Hepatocyte (in vitro differentiated cells): ENCODE measurements around the gene USP2. TPM values are rescaled to one million over a fixed set of nuclear protein-coding genes. Genes with fewer than 3 reads are reported as not detected.

Experiments
- DNase-seq: peaks from one replicate; pipeline ENCODE4 v3.0.0-alpha.2; 2016; ENCODE audit warnings: low spot score
- H2AFZ ChIP-seq: fragments of 200-600 bp; sonication (generic); 2 replicates; pipeline ENCODE4 v1.6.0; 2016; ENCODE audit warnings: antibody characterized with exemption, mild to moderate bottlenecking
- H3K27ac ChIP-seq: fragments of 200-600 bp; sonication (generic); 2 replicates; pipeline ENCODE4 v1.5.1; 2016; ENCODE audit warnings: mild to moderate bottlenecking
- H3K27me3 ChIP-seq: fragments of 200-600 bp; sonication (generic); 2 replicates; pipeline ENCODE4 v1.6.1; 2016
- H3K36me3 ChIP-seq: fragments of 200-600 bp; sonication (generic); replicated peaks from 2 replicates; pipeline ENCODE4 v1.5.1; 2016; ENCODE audit warnings: low read depth; ENCODE audit not compliant: insufficient read depth
- H3K4me1 ChIP-seq: fragments of 200-600 bp; sonication (generic); 2 replicates; pipeline ENCODE4 v1.5.1; 2016; ENCODE audit warnings: mild to moderate bottlenecking, moderate library complexity; ENCODE audit not compliant: insufficient read depth
- H3K4me2 ChIP-seq: fragments of 200-600 bp; sonication (generic); 2 replicates; pipeline ENCODE4 v1.6.0; 2016
- H3K4me3 ChIP-seq: fragments of 200-600 bp; sonication (generic); 2 replicates; pipeline ENCODE4 v1.5.1; 2016; ENCODE audit warnings: mild to moderate bottlenecking
- H3K79me2 ChIP-seq: fragments of 200-600 bp; sonication (generic); 2 replicates; pipeline ENCODE4 v1.6.0; 2017; ENCODE audit warnings: mild to moderate bottlenecking
- H3K9me2 ChIP-seq: fragments of 200-600 bp; sonication (generic); replicated peaks from 2 replicates; pipeline ENCODE4 v1.6.0; 2017; ENCODE audit warnings: mild to moderate bottlenecking; ENCODE audit not compliant: insufficient read depth
- H3K9me3 ChIP-seq: fragments of 200-600 bp; sonication (generic); 2 replicates; pipeline ENCODE4 v1.5.1; 2016; ENCODE audit warnings: low read depth, mild to moderate bottlenecking
- H4K20me1 ChIP-seq: fragments of 200-600 bp; sonication (generic); 2 replicates; pipeline ENCODE4 v1.6.0; 2016; ENCODE audit warnings: mild to moderate bottlenecking; ENCODE audit not compliant: insufficient read depth, poor library complexity, severe bottlenecking
- CTCF ChIP-seq: fragments of 200-600 bp; sonication (generic); IDR thresholded peaks from 2 replicates; pipeline ENCODE4 v1.5.1; 2016; ENCODE audit warnings: antibody characterized with exemption, mild to moderate bottlenecking; ENCODE audit not compliant: poor library complexity
- EZH2 ChIP-seq: fragments of 200-600 bp; sonication (generic); IDR thresholded peaks from 2 replicates; pipeline ENCODE4 v1.6.1; 2016; ENCODE audit warnings: antibody characterized with exemption, mild to moderate bottlenecking, borderline replicate concordance
- EZH2phosphoT487 ChIP-seq: fragments of 200-600 bp; sonication (generic); IDR thresholded peaks from one replicate; pipeline ENCODE4 v1.6.1; 2018; ENCODE audit warnings: antibody characterized with exemption, mild to moderate bottlenecking, low read depth, moderate library complexity; ENCODE audit not compliant: unreplicated experiment, severe bottlenecking
- WGBS: methylation state at CpG from one replicate; pipeline ENCODE4 v1.1.6; 2016; ENCODE audit warnings: low lambda C conversion rate; ENCODE audit errors: missing lambda C conversion rate; 5-methylcytosine and 5-hydroxymethylcytosine counted together
- polyA plus RNA-seq: library from polyadenylated mRNA; unstranded; fragments of >200 nt; fragmentation: Nextera tagmentation; extraction: Ambion mirVana; gene quantifications from 2 replicates; pipeline ENCODE4 v1.2.1, GENCODE V29; 2016
- total RNA-seq: library from RNA; depleted of rRNA; stranded (reverse); fragments of >200 nt; gene quantifications from 2 replicates; pipeline ENCODE4 v1.2.3, GENCODE V29; 2014

Gene USP2
- total and polyA plus RNA-seq, 2 experiments from 2014 or later: 7.3 to 23.5 TPM

GRCh38 chr11:119397740-119398139 is 16.2 kb upstream of the USP2 start:
- no peak overlapping the region for H2AFZ ChIP-seq
- H3K4me3 ChIP-seq: no peak overlapping the region
- no peaks in the 10 kb centered on the region for H4K20me1 ChIP-seq
- H3K9me3 ChIP-seq: peaks cover 8% of the 10 kb centered on the region
- H3K36me3 ChIP-seq: no peaks in the 10 kb centered on the region
- no peak for DNase-seq
- no peak overlapping the region for H3K27ac ChIP-seq
- no peaks in the 10 kb centered on the region for H3K27me3 ChIP-seq
- no peak overlapping the region for H3K4me2 ChIP-seq
- H3K4me1 ChIP-seq: no peaks in the 10 kb centered on the region
- H3K79me2 ChIP-seq: no peaks in the 10 kb centered on the region
- no peaks in the 10 kb centered on the region for H3K9me2 ChIP-seq
- TF ChIP-seq EZH2: no peak
- no peak for TF ChIP-seq EZH2phosphoT487
- TF ChIP-seq CTCF: no peak

- no peak for DNase-seq
- 96% methylated on average over 1 of the region's 1 CpG for WGBS
- Histone ChIP-seq H3K9me2 (no peaks in the 10 kb centered on the region), H4K20me1 (no peaks in the 10 kb centered on the region), H3K27me3 (no peaks in the 10 kb centered on the region), H3K79me2 (no peaks in the 10 kb centered on the region), H3K9me3 (peaks cover 8% of the 10 kb centered on the region), H3K36me3 (no peaks in the 10 kb centered on the region), H3K4me1 (no peaks in the 10 kb centered on the region), H3K27ac (no peak overlapping the region), H3K4me2 (no peak overlapping the region), H3K4me3 (no peak overlapping the region), H2AFZ (no peak overlapping the region)
- no peak for TF ChIP-seq EZH2
Observed at GRCh38 chr11:119396835-119397234, 15.3 kb upstream of the USP2 start.

- Histone ChIP-seq H2AFZ (no peak overlapping the region), H3K36me3 (no peaks in the 10 kb centered on the region), H3K27ac (no peak overlapping the region), H3K9me3 (no peaks in the 10 kb centered on the region), H3K4me3 (no peak overlapping the region), H3K27me3 (no peaks in the 10 kb centered on the region), H3K79me2 (no peaks in the 10 kb centered on the region), H3K9me2 (no peaks in the 10 kb centered on the region), H4K20me1 (no peaks in the 10 kb centered on the region), H3K4me1 (no peaks in the 10 kb centered on the region), H3K4me2 (no peak overlapping the region)
- no peak for DNase-seq
- WGBS: 85% methylated on average over 7 of the region's 7 CpGs
- TF ChIP-seq EZH2phosphoT487 (no peak), EZH2 (no peak), CTCF (no peak)
Observed at GRCh38 chr11:119391275-119391674, 9.8 kb upstream of the USP2 start.

GRCh38 chr11:119389611-119390254 is 8.2 kb upstream of the USP2 start:
- Histone ChIP-seq H3K4me2 (no peak overlapping the region), H3K9me3 (no peaks in the 10 kb centered on the region), H3K79me2 (no peaks in the 10 kb centered on the region), H2AFZ (no peak overlapping the region), H3K27me3 (peaks cover under 1% of the 10 kb centered on the region), H3K4me1 (no peaks in the 10 kb centered on the region), H3K9me2 (no peaks in the 10 kb centered on the region), H3K4me3 (no peak overlapping the region), H3K27ac (no peak overlapping the region), H3K36me3 (no peaks in the 10 kb centered on the region), H4K20me1 (no peaks in the 10 kb centered on the region)
- DNase-seq: no peak
- WGBS: 71% methylated on average over 5 of the region's 5 CpGs
- TF ChIP-seq EZH2 (no peak), CTCF (peak; percentile 9)
